OCI-LY3 (cell line): ENCODE data around the gene ZBED1.
"Not testable (repeated sequence)": the region's sequence is repeated elsewhere in the genome, so short reads cannot be mapped to it uniquely, and the experiment has no call there.

ENCODE experiments used
- EZH2phosphoT487 ChIP-seq: fragments of 200-600 bp; shearing (Covaris generic); IDR thresholded peaks from 2 replicates; pipeline ENCODE4 v1.6.1; 2018; ENCODE audit warnings: antibody characterized with exemption, mixed run types, low read depth
- TF ChIP-seq, protein P1 (sequence below): fragments of 200-600, 300-600 bp; sonication (generic); IDR thresholded peaks from 2 replicates; pipeline ENCODE4 v1.5.1; 2014; ENCODE audit warnings: antibody characterized with exemption, low read length, low read depth

DNA sequence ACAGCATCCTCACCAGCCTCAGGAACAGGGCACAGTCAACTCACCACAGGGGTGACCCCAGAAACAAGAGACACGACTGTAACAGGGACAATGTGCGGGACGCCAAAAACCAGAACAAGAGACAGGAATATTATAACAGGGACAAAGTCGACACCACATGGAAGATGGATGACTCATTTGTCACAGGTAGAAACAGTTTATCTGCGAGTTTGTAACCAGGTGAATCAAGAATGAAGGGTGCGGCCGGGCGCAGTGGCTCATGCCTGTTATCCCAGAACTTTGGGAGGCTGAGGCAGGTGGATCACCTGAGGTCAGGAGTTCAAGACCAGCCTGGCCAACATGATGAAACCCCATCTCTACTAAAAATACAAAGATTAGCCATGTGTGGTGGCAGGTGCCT is 44.7 kb downstream of the ZBED1 start:
- TF ChIP-seq, protein P1, sequence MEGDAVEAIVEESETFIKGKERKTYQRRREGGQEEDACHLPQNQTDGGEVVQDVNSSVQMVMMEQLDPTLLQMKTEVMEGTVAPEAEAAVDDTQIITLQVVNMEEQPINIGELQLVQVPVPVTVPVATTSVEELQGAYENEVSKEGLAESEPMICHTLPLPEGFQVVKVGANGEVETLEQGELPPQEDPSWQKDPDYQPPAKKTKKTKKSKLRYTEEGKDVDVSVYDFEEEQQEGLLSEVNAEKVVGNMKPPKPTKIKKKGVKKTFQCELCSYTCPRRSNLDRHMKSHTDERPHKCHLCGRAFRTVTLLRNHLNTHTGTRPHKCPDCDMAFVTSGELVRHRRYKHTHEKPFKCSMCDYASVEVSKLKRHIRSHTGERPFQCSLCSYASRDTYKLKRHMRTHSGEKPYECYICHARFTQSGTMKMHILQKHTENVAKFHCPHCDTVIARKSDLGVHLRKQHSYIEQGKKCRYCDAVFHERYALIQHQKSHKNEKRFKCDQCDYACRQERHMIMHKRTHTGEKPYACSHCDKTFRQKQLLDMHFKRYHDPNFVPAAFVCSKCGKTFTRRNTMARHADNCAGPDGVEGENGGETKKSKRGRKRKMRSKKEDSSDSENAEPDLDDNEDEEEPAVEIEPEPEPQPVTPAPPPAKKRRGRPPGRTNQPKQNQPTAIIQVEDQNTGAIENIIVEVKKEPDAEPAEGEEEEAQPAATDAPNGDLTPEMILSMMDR: not testable (repeated sequence)
- not testable (repeated sequence) for TF ChIP-seq EZH2phosphoT487
